ENCODE results near the gene WDR54.
A peak's percentile ranks its signal among the peaks of the same experiment; 100 is the strongest.

GRCh38 chr2:74414881-74415761, 6.4 kb upstream of the WDR54 start:
- TF ChIP-seq, protein P1, sequence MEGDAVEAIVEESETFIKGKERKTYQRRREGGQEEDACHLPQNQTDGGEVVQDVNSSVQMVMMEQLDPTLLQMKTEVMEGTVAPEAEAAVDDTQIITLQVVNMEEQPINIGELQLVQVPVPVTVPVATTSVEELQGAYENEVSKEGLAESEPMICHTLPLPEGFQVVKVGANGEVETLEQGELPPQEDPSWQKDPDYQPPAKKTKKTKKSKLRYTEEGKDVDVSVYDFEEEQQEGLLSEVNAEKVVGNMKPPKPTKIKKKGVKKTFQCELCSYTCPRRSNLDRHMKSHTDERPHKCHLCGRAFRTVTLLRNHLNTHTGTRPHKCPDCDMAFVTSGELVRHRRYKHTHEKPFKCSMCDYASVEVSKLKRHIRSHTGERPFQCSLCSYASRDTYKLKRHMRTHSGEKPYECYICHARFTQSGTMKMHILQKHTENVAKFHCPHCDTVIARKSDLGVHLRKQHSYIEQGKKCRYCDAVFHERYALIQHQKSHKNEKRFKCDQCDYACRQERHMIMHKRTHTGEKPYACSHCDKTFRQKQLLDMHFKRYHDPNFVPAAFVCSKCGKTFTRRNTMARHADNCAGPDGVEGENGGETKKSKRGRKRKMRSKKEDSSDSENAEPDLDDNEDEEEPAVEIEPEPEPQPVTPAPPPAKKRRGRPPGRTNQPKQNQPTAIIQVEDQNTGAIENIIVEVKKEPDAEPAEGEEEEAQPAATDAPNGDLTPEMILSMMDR (IDR thresholded peaks at IDR 0.05) = peak; percentile 23 to 69 (median 48)
- no peak for TF ChIP-seq POLR2A (IDR thresholded peaks at IDR 0.05)

Measured in heart left ventricle (tissue), 13 donors.